ENCODE results near the gene CTRL.
"Not testable (repeated sequence)": the region's sequence is repeated elsewhere in the genome, so short reads cannot be mapped to it uniquely, and the experiment has no call there.

Gene CTRL

DNA sequence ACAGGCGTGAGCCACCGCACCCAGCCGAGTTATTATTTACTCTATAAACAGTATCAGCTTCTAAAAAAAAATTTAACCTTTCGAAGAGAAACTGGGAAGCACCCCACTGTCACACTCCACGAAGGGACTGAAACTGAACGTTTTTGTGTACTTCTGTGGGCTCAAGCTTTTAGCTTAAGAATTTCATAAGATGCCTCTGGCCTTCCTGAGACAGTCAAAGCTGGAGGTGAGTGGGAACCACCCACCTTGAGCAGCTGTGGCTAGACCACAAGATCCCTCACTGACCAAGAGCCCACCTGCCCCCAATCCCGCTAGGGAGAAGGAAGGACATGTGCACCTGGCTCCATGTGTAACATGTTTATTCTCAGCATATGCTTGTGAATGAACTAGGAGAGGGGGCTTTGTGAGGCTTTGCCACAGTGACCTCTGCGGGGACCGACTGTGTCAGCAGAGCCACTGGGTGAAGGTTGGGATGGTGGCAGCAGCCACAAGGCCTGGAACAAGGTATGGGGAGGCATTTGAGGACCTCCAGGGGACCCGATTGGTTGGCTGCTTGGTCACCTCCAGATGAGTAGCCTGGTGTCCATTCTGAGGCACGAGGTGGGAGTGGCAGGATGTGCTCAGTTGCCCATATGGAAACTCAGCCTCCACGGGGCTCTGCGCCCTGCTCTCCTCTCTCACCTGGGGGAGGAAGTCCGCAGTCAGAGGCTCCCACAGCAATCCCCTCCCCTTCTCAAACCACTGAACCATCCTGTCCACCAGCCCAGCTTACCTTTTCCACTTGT is 43.9 kb upstream of the CTRL start:
- no peaks in the 10 kb centered on the region for H3K36me3 Mint-ChIP-seq (ENCODE audit: low read depth)
- no peaks in the 10 kb centered on the region for H3K9me3 Mint-ChIP-seq
- TF ChIP-seq, protein P1, sequence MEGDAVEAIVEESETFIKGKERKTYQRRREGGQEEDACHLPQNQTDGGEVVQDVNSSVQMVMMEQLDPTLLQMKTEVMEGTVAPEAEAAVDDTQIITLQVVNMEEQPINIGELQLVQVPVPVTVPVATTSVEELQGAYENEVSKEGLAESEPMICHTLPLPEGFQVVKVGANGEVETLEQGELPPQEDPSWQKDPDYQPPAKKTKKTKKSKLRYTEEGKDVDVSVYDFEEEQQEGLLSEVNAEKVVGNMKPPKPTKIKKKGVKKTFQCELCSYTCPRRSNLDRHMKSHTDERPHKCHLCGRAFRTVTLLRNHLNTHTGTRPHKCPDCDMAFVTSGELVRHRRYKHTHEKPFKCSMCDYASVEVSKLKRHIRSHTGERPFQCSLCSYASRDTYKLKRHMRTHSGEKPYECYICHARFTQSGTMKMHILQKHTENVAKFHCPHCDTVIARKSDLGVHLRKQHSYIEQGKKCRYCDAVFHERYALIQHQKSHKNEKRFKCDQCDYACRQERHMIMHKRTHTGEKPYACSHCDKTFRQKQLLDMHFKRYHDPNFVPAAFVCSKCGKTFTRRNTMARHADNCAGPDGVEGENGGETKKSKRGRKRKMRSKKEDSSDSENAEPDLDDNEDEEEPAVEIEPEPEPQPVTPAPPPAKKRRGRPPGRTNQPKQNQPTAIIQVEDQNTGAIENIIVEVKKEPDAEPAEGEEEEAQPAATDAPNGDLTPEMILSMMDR (IDR thresholded peaks at IDR 0.05; ENCODE audit: unreplicated experiment in 3 of 3): no peak
- no peak overlapping the region for H3K27ac Mint-ChIP-seq
- peaks cover 25% of the 10 kb centered on the region for H3K27me3 Mint-ChIP-seq (ENCODE audit: low read depth)
- no peaks in the 10 kb centered on the region for H3K4me1 Mint-ChIP-seq
- no peak overlapping the region for H3K4me3 Mint-ChIP-seq

DNA sequence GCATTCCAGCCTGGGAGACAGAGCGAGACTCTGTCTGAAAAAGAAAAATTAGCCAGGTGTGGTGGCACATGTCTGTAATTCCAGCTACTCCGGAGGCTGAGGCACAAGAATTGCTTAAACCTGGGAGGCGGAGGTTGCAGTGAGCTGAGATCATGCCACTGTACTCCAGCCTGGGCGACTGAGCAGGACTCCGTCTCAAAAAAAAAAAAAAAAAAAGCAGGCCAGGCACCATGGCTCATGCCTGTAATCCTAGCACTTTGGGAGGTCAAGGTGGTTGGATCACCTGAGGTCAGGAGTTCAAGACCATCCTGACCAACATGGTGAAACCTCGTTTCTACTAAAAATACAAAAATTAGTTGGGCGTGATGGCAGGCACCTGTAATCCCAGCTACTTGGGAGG is 40.6 kb upstream of the CTRL start:
- H3K27ac Mint-ChIP-seq; H3K36me3 Mint-ChIP-seq (ENCODE audit: low read depth); H3K4me3 Mint-ChIP-seq; H3K4me1 Mint-ChIP-seq; H3K9me3 Mint-ChIP-seq: not testable (repeated sequence)
- H3K27me3 Mint-ChIP-seq (ENCODE audit: low read depth): peaks cover 22% of the 10 kb centered on the region

DNA sequence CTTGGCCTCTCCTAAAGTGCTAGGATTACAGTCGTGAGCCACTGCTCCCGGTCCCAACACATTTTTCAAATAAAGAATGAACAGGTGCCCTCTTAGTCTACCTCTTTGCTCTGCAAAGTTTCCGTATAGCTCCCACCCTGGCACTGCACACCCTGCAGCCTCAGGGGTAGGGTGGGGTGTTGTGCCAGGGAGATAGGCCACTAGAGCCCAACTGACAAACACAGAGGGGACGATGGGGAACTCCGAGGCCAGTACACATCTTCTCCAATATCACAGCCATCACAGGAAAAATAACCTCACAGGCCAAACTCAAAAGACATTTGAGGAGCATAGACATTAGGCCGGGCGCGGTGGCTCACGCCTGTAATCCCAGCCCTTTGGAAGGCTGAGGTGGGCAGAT is 39.4 kb upstream of the CTRL start:
- Mint-ChIP-seq H3K27me3 (ENCODE audit: low read depth) (peaks cover 19% of the 10 kb centered on the region), H3K27ac (peak overlapping the region in 1 of 3 experiments; percentile 65), H3K4me1 (peaks cover 20% of the 10 kb centered on the region), H3K9me3 (no peaks in the 10 kb centered on the region), H3K36me3 (ENCODE audit: low read depth) (no peaks in the 10 kb centered on the region), H3K4me3 (peak overlapping the region; percentile 36 to 81 (median 76))
- TF ChIP-seq, protein P1 (IDR thresholded peaks at IDR 0.05; ENCODE audit: unreplicated experiment in 3 of 3): no peak

DNA sequence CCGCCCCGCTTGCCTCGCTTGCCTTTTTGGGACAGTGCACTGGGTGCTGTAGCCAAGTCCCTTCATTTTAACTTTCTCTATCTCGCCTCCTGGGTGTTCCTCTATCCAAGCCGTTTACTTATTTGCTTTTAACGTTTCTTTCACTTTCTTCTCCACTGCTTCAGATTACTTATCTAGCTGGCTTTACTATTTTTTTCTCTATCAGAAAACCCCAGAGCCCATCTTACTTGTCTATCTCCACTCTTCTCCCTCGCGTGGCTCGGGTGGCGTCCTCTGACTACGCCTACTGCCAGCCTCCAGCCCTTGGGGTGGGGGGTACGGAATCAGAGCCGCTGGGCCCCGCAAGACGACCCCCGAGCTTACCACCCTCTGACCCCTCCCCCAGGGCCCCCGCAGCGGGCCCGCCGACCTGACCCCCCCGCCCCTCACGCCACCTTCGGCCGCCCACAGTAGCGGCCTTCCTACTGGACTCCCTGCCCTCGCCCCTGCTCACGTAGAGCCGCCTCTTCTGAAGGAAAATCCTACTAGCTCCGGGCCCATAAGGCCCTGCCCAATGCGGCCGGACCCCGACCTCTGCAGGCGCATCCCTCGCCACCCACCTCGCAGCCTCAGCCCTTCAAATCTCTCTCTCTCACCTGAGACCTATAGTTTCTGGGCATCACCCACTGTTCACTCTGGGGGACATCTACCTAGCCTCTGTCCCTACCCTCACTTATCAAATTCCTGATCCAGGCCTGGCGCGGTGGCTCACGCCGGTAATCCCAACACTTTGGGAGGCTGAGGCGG is 37.8 kb upstream of the CTRL start:
- H3K4me1 Mint-ChIP-seq: peaks cover 35% of the 10 kb centered on the region
- H3K4me3 Mint-ChIP-seq: peak overlapping the region; percentile 92 to 95 (median 92)
- peak overlapping the region; percentile 57 to 84 (median 75) for H3K27ac Mint-ChIP-seq
- TF ChIP-seq, protein P1 (IDR thresholded peaks at IDR 0.05; ENCODE audit: unreplicated experiment in 3 of 3): no peak
- H3K36me3 Mint-ChIP-seq (ENCODE audit: low read depth): peaks cover 3% of the 10 kb centered on the region
- H3K27me3 Mint-ChIP-seq (ENCODE audit: low read depth): peaks cover 7% of the 10 kb centered on the region
- H3K9me3 Mint-ChIP-seq: no peaks in the 10 kb centered on the region

DNA sequence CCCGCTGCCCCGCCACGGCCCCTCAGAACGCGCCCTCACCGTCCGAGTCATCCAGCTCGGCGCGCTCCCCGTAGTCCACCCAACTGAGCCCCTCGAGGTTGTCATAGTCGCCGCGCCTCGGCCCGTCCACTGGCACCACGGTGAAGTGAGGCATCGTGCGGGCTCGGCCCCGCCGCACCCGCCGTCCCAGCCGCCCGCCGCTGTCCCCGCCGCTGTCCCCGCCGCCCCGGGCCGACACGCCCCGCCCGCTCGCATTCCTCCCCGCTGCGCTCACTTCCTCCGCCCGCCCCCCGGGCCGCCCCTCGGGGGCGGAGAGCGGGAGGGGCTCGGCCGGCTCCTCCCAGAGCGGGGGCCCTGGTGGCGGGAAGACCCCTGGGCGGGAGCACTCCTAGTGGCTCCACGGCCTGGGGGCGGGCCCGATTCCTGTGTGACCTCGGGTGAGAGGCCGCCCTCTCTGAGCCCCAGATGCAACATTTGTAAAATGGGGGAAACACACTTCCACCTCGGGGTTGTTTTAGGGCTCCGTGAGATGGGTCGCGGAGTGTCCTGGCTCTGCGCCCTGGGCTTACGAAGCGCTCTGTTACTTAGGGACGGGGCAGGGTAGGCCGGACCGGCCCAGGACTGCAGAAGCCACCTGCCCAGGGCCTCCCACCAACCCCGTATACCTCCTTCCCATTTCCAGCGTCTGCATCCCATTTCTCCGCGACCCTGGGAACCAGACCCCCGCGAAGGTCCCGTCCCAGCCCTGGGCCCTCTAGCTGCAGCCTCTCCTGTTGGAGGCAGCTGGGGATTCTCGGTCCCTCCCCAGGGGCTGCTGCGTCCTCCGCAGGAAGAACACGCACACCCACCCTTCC is 37.0 kb upstream of the CTRL start, which contains the start of gene SLC12A4:
TSS of gene SLC12A4 (minus strand) at position 238 of the 854 bp plus-strand sequence. CDS start at position 154, 84 bp downstream.
- Mint-ChIP-seq H3K36me3 (ENCODE audit: low read depth) (peaks cover 3% of the 10 kb centered on the region), H3K27ac (peak within 1 kb of the TSS; percentile 57 to 87 (median 86)), H3K27me3 (ENCODE audit: low read depth) (peaks cover 6% of the 10 kb centered on the region), H3K4me1 (peaks cover 39% of the 10 kb centered on the region), H3K9me3 (no peaks in the 10 kb centered on the region), H3K4me3 (peak within 1 kb of the TSS; percentile 92 to 95 (median 92))
- TF ChIP-seq, protein P1 (IDR thresholded peaks at IDR 0.05; ENCODE audit: unreplicated experiment in 3 of 3): no peak

Data from nephron (organoid).